Measurements from ENCODE around the gene ZDHHC6. TPM values are rescaled to one million over a fixed set of nuclear protein-coding genes. Genes with fewer than 3 reads are reported as not detected.
A peak's percentile ranks its signal among the peaks of the same experiment; 100 is the strongest.

ZDHHC6 gene
- total and polyA plus RNA-seq, 2 donors (not counting 1 experiment from before 2014, with no cell fraction given), result 30.5 to 61.2 TPM

GRCh38 chr10:112433136-112433535 lies 13.6 kb downstream of the ZDHHC6 start:
- H2AFZ ChIP-seq (ENCODE audit: insufficient read depth, low read depth, low read length, poor library complexity, severe bottlenecking), result no peak overlapping the region
- H3K36me3 ChIP-seq (replicated peaks in 1 of 2; ENCODE audit: control extremely low read depth in 1 of 2, control insufficient read depth in 1 of 2, extremely low read depth in 1 of 2, insufficient read depth in 2 of 2, low read length in 1 of 2), result peaks cover 3 to 64% of the 10 kb centered on the region in 2 experiments
- ChIA-PET POLR2A (no interaction called here), CTCF (interaction anchor here (1.7 to 2.8 kb wide), 2 partner anchors 21 to 117 kb away, joined by 4 to 8 read pairs; no protein-coding TSS in a partner anchor)
- no peaks in the 10 kb centered on the region for H3K9me3 Mint-ChIP-seq (ENCODE audit: insufficient read depth)
- no peak overlapping the region for H3K4me2 ChIP-seq (replicated peaks; ENCODE audit: low read depth, low read length, poor library complexity, severe bottlenecking)
- DNase-seq, result no peak
- no peak overlapping the region for H3K27ac Mint-ChIP-seq
- intact Hi-C loops (cut with micrococcal nuclease), result loop anchor here (10.0 kb wide), 1 partner anchor 118 kb away; no protein-coding TSS in a partner anchor
- no peaks in the 10 kb centered on the region for H3K27me3 ChIP-seq (replicated peaks in 1 of 4; ENCODE audit: control extremely low read depth in 1 of 4, control insufficient read depth in 3 of 4, insufficient read depth in 4 of 4, low read length in 3 of 4)
- H4K20me1 ChIP-seq (ENCODE audit: control insufficient read depth, insufficient read depth, low read length, poor library complexity, severe bottlenecking), result no peaks in the 10 kb centered on the region
- H3K79me2 ChIP-seq (ENCODE audit: control insufficient read depth, insufficient read depth, low read length), result no peaks in the 10 kb centered on the region
- no peaks in the 10 kb centered on the region for H3K27me3 Mint-ChIP-seq
- no CpG with 5 or more reads among the region's 2 CpGs for WGBS (ENCODE audit: insufficient coverage)
- no peak for ATAC-seq (ENCODE audit: low read depth)
- peaks cover 7% of the 10 kb centered on the region for H3K4me1 Mint-ChIP-seq
- TF ChIP-seq EZH2 (IDR thresholded peaks at IDR 0.05; ENCODE audit: borderline replicate concordance, insufficient read depth, low read depth, low read length, poor library complexity, severe bottlenecking) (no peak), CTCF (IDR thresholded peaks at IDR 0.05) (no peak)
- H3K4me3 Mint-ChIP-seq, result no peak overlapping the region
- peaks cover 3 to 5% of the 10 kb centered on the region in 2 donors for H3K4me1 ChIP-seq (ENCODE audit: control insufficient read depth in 2 of 2, insufficient read depth in 2 of 2, low read length in 2 of 2)
- no peak overlapping the region for H3K9ac ChIP-seq (ENCODE audit: low read length)
- H3K9me3 ChIP-seq (ENCODE audit: control extremely low read depth in 1 of 3, control insufficient read depth in 2 of 3, insufficient read depth in 1 of 3, low read length in 2 of 3), result no peaks in the 10 kb centered on the region
- no peak overlapping the region for H3K4me3 ChIP-seq (ENCODE audit: control extremely low read depth in 1 of 5, extremely low read depth in 1 of 5, insufficient read depth in 1 of 5, low read depth in 2 of 5, low read length in 4 of 5)
- no peak overlapping the region for H3K27ac ChIP-seq (ENCODE audit: low read length in 2 of 2)

- ATAC-seq (ENCODE audit: low read depth), result no peak
- ChIA-PET CTCF (interaction anchor here (0.5 kb wide), 1 partner anchor 1763 kb away, joined by 5 read pairs; no protein-coding TSS in a partner anchor), POLR2A (interaction anchor here (0.6 kb wide), 1 partner anchor 31 kb away, joined by 5 read pairs; no protein-coding TSS in a partner anchor)
- peak overlapping the region; percentile 78 for H3K27ac Mint-ChIP-seq
- no peaks in the 10 kb centered on the region for H3K9me3 Mint-ChIP-seq (ENCODE audit: insufficient read depth)
- no peaks in the 10 kb centered on the region for H3K27me3 Mint-ChIP-seq
- H3K4me1 Mint-ChIP-seq, result peaks cover 10% of the 10 kb centered on the region
- Histone ChIP-seq H3K27ac (ENCODE audit: low read length in 2 of 2) (peak overlapping the region; percentile 26 to 71), H3K9me3 (ENCODE audit: control extremely low read depth in 1 of 3, control insufficient read depth in 2 of 3, insufficient read depth in 1 of 3, low read length in 2 of 3) (no peaks in the 10 kb centered on the region), H2AFZ (ENCODE audit: insufficient read depth, low read depth, low read length, poor library complexity, severe bottlenecking) (no peak overlapping the region), H3K36me3 (replicated peaks in 1 of 2; ENCODE audit: control extremely low read depth in 1 of 2, control insufficient read depth in 1 of 2, extremely low read depth in 1 of 2, insufficient read depth in 2 of 2, low read length in 1 of 2) (peaks cover 5 to 76% of the 10 kb centered on the region in 2 experiments), H3K27me3 (replicated peaks in 1 of 4; ENCODE audit: control extremely low read depth in 1 of 4, control insufficient read depth in 3 of 4, insufficient read depth in 4 of 4, low read length in 3 of 4) (no peaks in the 10 kb centered on the region), H3K9ac (ENCODE audit: low read length) (no peak overlapping the region), H3K79me2 (ENCODE audit: control insufficient read depth, insufficient read depth, low read length) (no peaks in the 10 kb centered on the region), H4K20me1 (ENCODE audit: control insufficient read depth, insufficient read depth, low read length, poor library complexity, severe bottlenecking) (no peaks in the 10 kb centered on the region), H3K4me1 (ENCODE audit: control insufficient read depth in 2 of 2, insufficient read depth in 2 of 2, low read length in 2 of 2) (peaks cover 3 to 5% of the 10 kb centered on the region in 2 donors), H3K4me2 (replicated peaks; ENCODE audit: low read depth, low read length, poor library complexity, severe bottlenecking) (no peak overlapping the region), H3K4me3 (ENCODE audit: control extremely low read depth in 1 of 5, extremely low read depth in 1 of 5, insufficient read depth in 1 of 5, low read depth in 2 of 5, low read length in 4 of 5) (no peak overlapping the region)
- no peak overlapping the region for H3K4me3 Mint-ChIP-seq
- 92% methylated on average over 5 of the region's 15 CpGs for WGBS (ENCODE audit: insufficient coverage)
- TF ChIP-seq CTCF (IDR thresholded peaks at IDR 0.05) (no peak), EZH2 (IDR thresholded peaks at IDR 0.05; ENCODE audit: borderline replicate concordance, insufficient read depth, low read depth, low read length, poor library complexity, severe bottlenecking) (no peak)
- intact Hi-C loops (cut with micrococcal nuclease), result loop anchor here (10.0 kb wide), 1 partner anchor 115 kb away; no protein-coding TSS in a partner anchor
- DNase-seq, result no peak
Measured at GRCh38 chr10:112429654-112430230, 17.0 kb downstream of the ZDHHC6 start.

Data from B cell (primary cell).